GM13977 (cell line): ENCODE measurements around the gene RIPK3.

Source experiments
- DNase-seq: peaks from one replicate; pipeline ENCODE4 v3.0.0; 2012; ENCODE audit warnings: low spot score
- CTCF ChIP-seq: IDR thresholded peaks from 2 replicates; pipeline ENCODE4 v1.5.1; 2012; ENCODE audit warnings: mild to moderate bottlenecking, control low read depth; ENCODE audit not compliant: insufficient read depth; ENCODE audit errors: extremely low read depth, missing control alignments
- in situ Hi-C: fragments of 300-500 bp; cut with MboI; formaldehyde crosslinking; loops from one replicate; pipeline ENCODE4 v1.12.0; 2022; ENCODE audit warnings: low sequenced_read_pairs, low pct_unique_long_range_greater_than_20kb, mixed read lengths, inconsistent platforms; ENCODE audit not compliant: unreplicated experiment

RIPK3 gene

GRCh38 chr14:24347134-24347533, 7.3 kb upstream of the RIPK3 start:
- TF ChIP-seq CTCF, result no peak
- in situ Hi-C loops, result loop anchor here (25.0 kb wide), 1 partner anchor 315 kb away; no protein-coding TSS in a partner anchor
- DNase-seq, result no peak

- TF ChIP-seq CTCF, result no peak
- DNase-seq, result no peak
- in situ Hi-C loops, result loop anchor here (25.0 kb wide), 1 partner anchor 318 kb away; no protein-coding TSS in a partner anchor
These were observed 4.2 kb upstream of the RIPK3 start for GRCh38 chr14:24343795-24344660.

GRCh38 chr14:24342889-24343288, 3.1 kb upstream of the RIPK3 start:
- no peak for TF ChIP-seq CTCF
- in situ Hi-C loops, result loop anchor here (25.0 kb wide), 1 partner anchor 319 kb away; no protein-coding TSS in a partner anchor
- DNase-seq, result no peak

GRCh38 chr14:24340606-24341005, 815 bp upstream of the RIPK3 start:
- no peak for TF ChIP-seq CTCF
- DNase-seq, result no peak
- in situ Hi-C loops, result loop anchor here (25.0 kb wide), 1 partner anchor 322 kb away; no protein-coding TSS in a partner anchor

- in situ Hi-C loops, result loop anchor here (25.0 kb wide), 1 partner anchor 323 kb away; no protein-coding TSS in a partner anchor
- no peak for DNase-seq
- no peak for TF ChIP-seq CTCF
These were observed 948 bp downstream of the RIPK3 start for GRCh38 chr14:24338843-24339242.

GRCh38 chr14:24337824-24338175, 2.0 kb downstream of the RIPK3 start:
- no peak for DNase-seq
- in situ Hi-C loops, result loop anchor here (25.0 kb wide), 1 partner anchor 325 kb away; no protein-coding TSS in a partner anchor

More at GRCh38 chr14:24337824-24338175, 2.0 kb downstream of the RIPK3 start:
- no peak for TF ChIP-seq CTCF
